ENCODE measurements around the gene FOXD2. TPM values are rescaled to one million over a fixed set of nuclear protein-coding genes. Genes with fewer than 3 reads are reported as not detected.

FOXD2 gene
- total and polyA plus RNA-seq, 2 donors, result 0.05 to 0.16 TPM

DNA sequence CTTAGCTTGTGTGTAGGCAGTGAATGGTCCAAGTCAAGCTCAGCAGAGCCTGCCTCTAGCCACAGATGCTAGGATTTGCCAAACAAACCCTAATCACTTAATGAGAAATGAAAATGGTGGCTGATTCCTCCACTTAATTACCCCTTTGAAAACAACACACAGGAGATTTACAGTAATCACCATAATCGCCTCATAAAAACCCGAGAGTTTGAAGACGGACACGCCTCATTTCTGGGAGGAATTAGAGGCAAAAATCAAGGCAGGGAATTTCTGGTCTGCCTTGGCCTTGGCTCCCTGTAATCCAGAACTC lies 38.0 kb upstream of the FOXD2 start:
- Histone ChIP-seq H3K36me3 (ENCODE audit: control insufficient read depth in 2 of 2, insufficient read depth in 2 of 2, low read length in 1 of 2) (no peaks in the 10 kb centered on the region), H3K4me3 (ENCODE audit: low read length in 2 of 2) (no peak overlapping the region), H3K27ac (ENCODE audit: low read depth in 1 of 2, low read length in 1 of 2) (no peak overlapping the region), H3K27me3 (ENCODE audit: control insufficient read depth in 2 of 2, insufficient read depth in 1 of 2, low read length in 1 of 2) (peaks cover 0 to 22% of the 10 kb centered on the region in 2 donors), H3K9me3 (ENCODE audit: control insufficient read depth in 2 of 2, insufficient read depth in 1 of 2, low read length in 1 of 2) (no peaks in the 10 kb centered on the region), H3K4me1 (ENCODE audit: control insufficient read depth in 2 of 2, insufficient read depth in 2 of 2, low read length in 2 of 2) (no peaks in the 10 kb centered on the region)
- 95% methylated on average over 4 of the region's 4 CpGs for WGBS
- DNase-seq (ENCODE audit: low read depth in 6 of 9, low spot score in 9 of 9), result no peak

DNA sequence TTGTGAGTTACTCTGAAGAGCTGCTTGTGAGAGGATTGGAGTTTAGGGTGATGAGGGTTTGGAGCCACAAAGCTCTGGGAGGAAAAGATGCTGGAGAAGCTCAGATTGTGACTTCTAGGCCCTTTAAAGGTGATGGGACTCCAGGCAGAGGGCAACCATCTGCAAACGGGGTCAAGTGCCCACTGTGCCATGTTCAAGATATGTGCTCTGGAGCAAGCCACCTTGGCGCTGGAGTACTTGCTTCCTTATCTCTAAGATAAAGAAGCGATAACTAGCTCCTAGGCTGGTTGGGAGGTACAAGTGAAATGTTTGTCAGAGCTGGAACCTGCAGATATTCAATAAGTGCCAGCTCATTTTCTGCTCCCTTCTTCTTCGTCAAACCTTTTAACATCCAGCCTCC lies 36.1 kb upstream of the FOXD2 start:
- no peak for DNase-seq (ENCODE audit: low read depth in 6 of 9, low spot score in 9 of 9)
- Histone ChIP-seq H3K4me3 (ENCODE audit: low read length in 2 of 2) (no peak overlapping the region), H3K9me3 (ENCODE audit: control insufficient read depth in 2 of 2, insufficient read depth in 1 of 2, low read length in 1 of 2) (no peaks in the 10 kb centered on the region), H3K4me1 (ENCODE audit: control insufficient read depth in 2 of 2, insufficient read depth in 2 of 2, low read length in 2 of 2) (no peaks in the 10 kb centered on the region), H3K36me3 (ENCODE audit: control insufficient read depth in 2 of 2, insufficient read depth in 2 of 2, low read length in 1 of 2) (no peaks in the 10 kb centered on the region), H3K27me3 (ENCODE audit: control insufficient read depth in 2 of 2, insufficient read depth in 1 of 2, low read length in 1 of 2) (peaks cover 3 to 27% of the 10 kb centered on the region in 2 donors), H3K27ac (ENCODE audit: low read depth in 1 of 2, low read length in 1 of 2) (no peak overlapping the region)
- WGBS, result 96% methylated on average over 4 of the region's 4 CpGs

DNA sequence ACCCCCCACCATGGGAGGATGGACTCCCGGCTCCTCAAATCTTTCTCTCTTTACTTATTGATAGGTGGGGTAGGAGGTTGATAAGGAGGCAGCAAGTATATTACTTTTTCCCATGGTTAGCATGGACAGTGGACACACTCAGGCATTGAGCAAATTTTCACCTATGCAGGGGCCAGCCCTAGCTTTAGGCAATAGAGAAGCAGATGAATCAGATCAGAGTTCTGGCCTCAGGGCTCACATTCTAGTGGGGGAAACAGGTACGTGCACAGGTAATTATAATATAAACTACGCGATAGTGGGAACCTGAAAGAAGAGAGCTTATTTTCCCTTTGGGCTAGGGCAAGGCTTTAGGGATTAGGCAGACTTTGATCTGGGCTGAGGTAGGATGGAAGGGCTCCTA lies 35.3 kb upstream of the FOXD2 start:
- no peaks in the 10 kb centered on the region for H3K9me3 ChIP-seq (ENCODE audit: control insufficient read depth in 2 of 2, insufficient read depth in 1 of 2, low read length in 1 of 2)
- H3K4me3 ChIP-seq (ENCODE audit: low read length in 2 of 2), result no peak overlapping the region
- no peaks in the 10 kb centered on the region for H3K4me1 ChIP-seq (ENCODE audit: control insufficient read depth in 2 of 2, insufficient read depth in 2 of 2, low read length in 2 of 2)
- no peak overlapping the region for H3K27ac ChIP-seq (ENCODE audit: low read depth in 1 of 2, low read length in 1 of 2)
- H3K27me3 ChIP-seq (ENCODE audit: control insufficient read depth in 2 of 2, insufficient read depth in 1 of 2, low read length in 1 of 2), result peaks cover 3 to 23% of the 10 kb centered on the region in 2 donors
- no peaks in the 10 kb centered on the region for H3K36me3 ChIP-seq (ENCODE audit: control insufficient read depth in 2 of 2, insufficient read depth in 2 of 2, low read length in 1 of 2)
- DNase-seq (ENCODE audit: low read depth in 6 of 9, low spot score in 9 of 9), result no peak
- 96% methylated on average over 4 of the region's 4 CpGs for WGBS

DNA sequence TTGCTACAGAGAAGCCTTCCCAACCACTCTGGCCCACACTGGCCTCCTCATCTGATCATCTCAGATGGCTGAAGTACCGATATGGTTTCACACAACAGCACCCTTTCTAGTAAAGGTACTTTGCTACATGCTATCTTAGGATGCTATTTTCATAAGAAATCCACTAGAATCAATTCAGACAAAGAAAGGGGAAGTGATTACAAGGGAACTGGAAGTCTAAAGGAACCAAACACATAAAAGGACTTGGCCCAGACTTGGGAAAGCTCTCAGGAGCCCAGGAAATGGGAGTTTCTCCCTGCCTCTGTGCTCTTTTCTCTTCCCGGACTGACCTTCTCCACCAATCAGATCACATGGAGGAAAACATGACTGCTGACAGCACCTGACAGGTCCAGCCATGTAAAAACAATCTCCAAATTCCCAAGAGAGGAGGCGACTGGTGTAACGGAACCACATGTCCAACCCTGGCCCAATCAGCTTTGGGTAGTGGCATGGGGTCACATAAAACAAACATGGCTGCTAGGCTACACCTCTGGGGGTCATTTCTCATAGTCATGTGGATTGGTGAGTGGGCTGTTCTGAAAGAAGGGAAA lies 34.4 kb upstream of the FOXD2 start:
- no peak overlapping the region for H3K27ac ChIP-seq (ENCODE audit: low read depth in 1 of 2, low read length in 1 of 2)
- 97% methylated on average over 4 of the region's 4 CpGs for WGBS
- no peak overlapping the region for H3K4me3 ChIP-seq (ENCODE audit: low read length in 2 of 2)
- no peak for DNase-seq (ENCODE audit: low read depth in 6 of 9, low spot score in 9 of 9)
- H3K9me3 ChIP-seq (ENCODE audit: control insufficient read depth in 2 of 2, insufficient read depth in 1 of 2, low read length in 1 of 2), result no peaks in the 10 kb centered on the region
- no peaks in the 10 kb centered on the region for H3K36me3 ChIP-seq (ENCODE audit: control insufficient read depth in 2 of 2, insufficient read depth in 2 of 2, low read length in 1 of 2)
- H3K27me3 ChIP-seq (ENCODE audit: control insufficient read depth in 2 of 2, insufficient read depth in 1 of 2, low read length in 1 of 2), result peaks cover 3 to 23% of the 10 kb centered on the region in 2 donors
- no peaks in the 10 kb centered on the region for H3K4me1 ChIP-seq (ENCODE audit: control insufficient read depth in 2 of 2, insufficient read depth in 2 of 2, low read length in 2 of 2)

DNA sequence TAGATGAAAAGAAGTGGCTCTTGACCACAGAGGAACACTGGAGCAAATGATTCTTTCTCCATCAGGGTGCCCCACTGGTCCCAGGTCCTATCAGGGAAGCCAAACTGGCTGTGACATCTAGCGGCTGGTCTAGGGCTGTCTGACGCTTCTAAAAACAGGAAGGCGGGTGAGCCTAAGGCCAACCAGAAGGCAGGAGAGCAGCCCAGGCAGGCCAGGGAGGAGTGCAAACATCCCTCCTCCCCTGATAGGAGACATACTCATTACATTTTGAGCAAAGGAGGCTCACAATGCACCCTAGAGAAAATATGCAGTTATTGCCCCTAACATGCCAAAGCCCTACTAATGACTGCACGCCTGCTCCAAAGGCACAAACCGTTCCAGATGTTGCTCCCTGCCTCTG lies 32.1 kb upstream of the FOXD2 start:
- 86% methylated on average over 5 of the region's 5 CpGs for WGBS
- Histone ChIP-seq H3K36me3 (ENCODE audit: control insufficient read depth in 2 of 2, insufficient read depth in 2 of 2, low read length in 1 of 2) (no peaks in the 10 kb centered on the region), H3K9me3 (ENCODE audit: control insufficient read depth in 2 of 2, insufficient read depth in 1 of 2, low read length in 1 of 2) (no peaks in the 10 kb centered on the region), H3K27ac (ENCODE audit: low read depth in 1 of 2, low read length in 1 of 2) (no peak overlapping the region), H3K27me3 (ENCODE audit: control insufficient read depth in 2 of 2, insufficient read depth in 1 of 2, low read length in 1 of 2) (peaks cover 3 to 29% of the 10 kb centered on the region in 2 donors), H3K4me3 (ENCODE audit: low read length in 2 of 2) (no peak overlapping the region), H3K4me1 (ENCODE audit: control insufficient read depth in 2 of 2, insufficient read depth in 2 of 2, low read length in 2 of 2) (no peaks in the 10 kb centered on the region)
- DNase-seq (ENCODE audit: low read depth in 6 of 9, low spot score in 9 of 9), result no peak

DNA sequence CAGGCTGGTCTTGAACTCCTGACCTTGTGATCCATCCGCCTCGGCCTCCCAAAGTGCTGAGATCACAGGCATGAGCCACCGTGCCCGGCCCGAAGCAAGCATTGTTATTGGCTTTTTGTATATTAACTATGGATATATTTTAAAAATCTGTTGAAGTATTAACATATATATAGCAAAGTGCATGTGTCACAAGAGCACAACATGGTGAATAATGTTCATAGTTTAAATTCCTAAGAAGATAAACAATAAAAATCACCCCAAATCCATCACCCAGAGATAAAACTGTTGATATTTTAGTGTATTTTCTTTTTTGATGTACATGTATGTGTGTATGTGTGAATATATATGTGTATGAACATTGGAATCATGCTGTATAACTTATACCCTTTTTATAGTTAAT lies 30.9 kb upstream of the FOXD2 start:
- Histone ChIP-seq H3K27ac (ENCODE audit: low read depth in 1 of 2, low read length in 1 of 2) (no peak overlapping the region), H3K27me3 (ENCODE audit: control insufficient read depth in 2 of 2, insufficient read depth in 1 of 2, low read length in 1 of 2) (peaks cover 3 to 33% of the 10 kb centered on the region in 2 donors), H3K4me1 (ENCODE audit: control insufficient read depth in 2 of 2, insufficient read depth in 2 of 2, low read length in 2 of 2) (no peaks in the 10 kb centered on the region), H3K4me3 (ENCODE audit: low read length in 2 of 2) (no peak overlapping the region), H3K9me3 (ENCODE audit: control insufficient read depth in 2 of 2, insufficient read depth in 1 of 2, low read length in 1 of 2) (no peaks in the 10 kb centered on the region), H3K36me3 (ENCODE audit: control insufficient read depth in 2 of 2, insufficient read depth in 2 of 2, low read length in 1 of 2) (no peaks in the 10 kb centered on the region)
- no peak for DNase-seq (ENCODE audit: low read depth in 6 of 9, low spot score in 9 of 9)
- WGBS, result 98% methylated on average over 5 of the region's 5 CpGs

DNA sequence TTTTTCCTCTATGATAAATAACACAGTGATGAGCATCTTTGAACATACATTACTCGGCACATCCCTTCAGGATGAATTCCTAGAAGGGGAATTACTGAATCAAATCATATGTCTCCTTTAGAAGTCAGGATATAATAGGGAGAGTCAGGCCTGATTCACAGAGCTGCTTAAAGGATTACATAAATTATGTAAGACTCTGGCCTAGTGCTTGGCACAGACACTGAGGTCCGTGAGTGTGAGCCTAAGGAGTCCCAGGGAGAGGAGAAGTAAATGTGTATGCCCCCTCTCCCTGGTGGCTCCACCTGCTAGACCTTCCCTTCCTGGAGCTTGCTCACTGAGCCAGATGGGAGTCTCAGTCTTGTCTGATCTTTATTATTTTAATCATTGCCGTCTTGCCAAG lies 30.4 kb upstream of the FOXD2 start:
- DNase-seq (ENCODE audit: low read depth in 6 of 9, low spot score in 9 of 9), result no peak
- 95% methylated on average over 3 of the region's 3 CpGs for WGBS
- Histone ChIP-seq H3K27ac (ENCODE audit: low read depth in 1 of 2, low read length in 1 of 2) (no peak overlapping the region), H3K9me3 (ENCODE audit: control insufficient read depth in 2 of 2, insufficient read depth in 1 of 2, low read length in 1 of 2) (no peaks in the 10 kb centered on the region), H3K36me3 (ENCODE audit: control insufficient read depth in 2 of 2, insufficient read depth in 2 of 2, low read length in 1 of 2) (no peaks in the 10 kb centered on the region), H3K4me1 (ENCODE audit: control insufficient read depth in 2 of 2, insufficient read depth in 2 of 2, low read length in 2 of 2) (no peaks in the 10 kb centered on the region), H3K27me3 (ENCODE audit: control insufficient read depth in 2 of 2, insufficient read depth in 1 of 2, low read length in 1 of 2) (peaks cover 3 to 37% of the 10 kb centered on the region in 2 donors), H3K4me3 (ENCODE audit: low read length in 2 of 2) (no peak overlapping the region)

DNA sequence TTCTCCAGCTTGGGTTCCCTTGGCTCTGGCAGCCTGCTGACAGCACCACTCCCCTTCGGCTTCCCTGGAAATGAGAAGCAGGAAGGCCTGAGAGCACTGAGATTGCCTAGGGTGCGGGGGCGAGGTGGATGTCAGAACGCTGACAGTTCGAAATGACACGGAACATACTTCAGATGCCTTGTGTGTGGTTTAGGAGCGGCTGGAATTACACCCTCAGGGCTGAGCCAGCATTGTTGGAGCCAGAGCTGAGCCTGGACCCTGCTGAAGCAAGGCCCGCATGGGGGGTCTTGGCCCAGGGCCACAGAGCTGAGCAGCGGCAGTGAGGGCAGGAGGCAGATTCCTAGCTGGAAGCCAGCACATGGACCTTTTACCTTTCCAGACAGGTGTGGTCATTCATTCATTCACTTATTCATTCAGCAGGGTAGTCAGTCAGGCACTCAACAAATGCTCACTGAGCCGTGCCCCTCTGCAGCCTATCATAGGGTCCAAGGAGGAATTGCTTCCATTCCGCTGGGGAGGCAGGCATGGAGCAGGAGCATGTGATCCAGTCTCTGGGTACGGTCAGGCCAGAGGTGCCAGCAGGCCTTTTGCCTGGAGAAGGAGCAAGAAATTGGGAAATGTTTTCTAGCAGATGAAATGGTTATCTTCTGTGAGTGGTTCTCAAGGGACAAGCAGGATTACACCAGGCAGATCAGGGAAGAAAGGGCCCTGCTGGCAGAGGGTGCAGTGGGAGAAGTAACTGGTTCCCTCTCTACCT lies 28.4 kb upstream of the FOXD2 start:
- no peaks in the 10 kb centered on the region for H3K4me1 ChIP-seq (ENCODE audit: control insufficient read depth in 2 of 2, insufficient read depth in 2 of 2, low read length in 2 of 2)
- no peak overlapping the region for H3K27ac ChIP-seq (ENCODE audit: low read depth in 1 of 2, low read length in 1 of 2)
- no peaks in the 10 kb centered on the region for H3K36me3 ChIP-seq (ENCODE audit: control insufficient read depth in 2 of 2, insufficient read depth in 2 of 2, low read length in 1 of 2)
- WGBS, result 95% methylated on average over 12 of the region's 12 CpGs
- no peaks in the 10 kb centered on the region for H3K9me3 ChIP-seq (ENCODE audit: control insufficient read depth in 2 of 2, insufficient read depth in 1 of 2, low read length in 1 of 2)
- no peak for DNase-seq (ENCODE audit: low read depth in 6 of 9, low spot score in 9 of 9)
- peaks cover 8 to 50% of the 10 kb centered on the region in 2 donors for H3K27me3 ChIP-seq (ENCODE audit: control insufficient read depth in 2 of 2, insufficient read depth in 1 of 2, low read length in 1 of 2)
- no peak overlapping the region for H3K4me3 ChIP-seq (ENCODE audit: low read length in 2 of 2)

DNA sequence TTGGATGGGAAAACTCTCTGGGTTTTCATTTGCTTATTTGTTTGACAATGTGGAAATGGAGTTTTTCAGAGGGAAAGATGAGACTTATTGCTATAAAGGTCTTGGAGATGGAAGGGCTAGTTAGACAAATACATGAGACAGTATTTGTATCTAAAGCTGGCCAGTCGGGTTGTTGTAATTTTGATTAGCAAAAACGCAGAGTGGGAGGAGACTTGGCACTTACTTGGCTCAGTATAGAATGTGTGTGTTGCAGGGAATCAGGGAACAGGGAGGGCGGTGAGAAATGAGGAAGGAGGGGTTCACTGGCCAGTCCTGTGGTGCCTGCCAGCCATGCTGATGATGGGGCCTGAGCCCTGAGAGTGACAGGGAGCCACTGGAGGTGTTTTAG lies 27.8 kb upstream of the FOXD2 start:
- no peaks in the 10 kb centered on the region for H3K36me3 ChIP-seq (ENCODE audit: control insufficient read depth in 2 of 2, insufficient read depth in 2 of 2, low read length in 1 of 2)
- no peak overlapping the region for H3K27ac ChIP-seq (ENCODE audit: low read depth in 1 of 2, low read length in 1 of 2)
- no peaks in the 10 kb centered on the region for H3K4me1 ChIP-seq (ENCODE audit: control insufficient read depth in 2 of 2, insufficient read depth in 2 of 2, low read length in 2 of 2)
- WGBS, result 86% methylated on average over 3 of the region's 3 CpGs
- H3K9me3 ChIP-seq (ENCODE audit: control insufficient read depth in 2 of 2, insufficient read depth in 1 of 2, low read length in 1 of 2), result no peaks in the 10 kb centered on the region
- H3K4me3 ChIP-seq (ENCODE audit: low read length in 2 of 2), result no peak overlapping the region
- peaks cover 10 to 56% of the 10 kb centered on the region in 2 donors for H3K27me3 ChIP-seq (ENCODE audit: control insufficient read depth in 2 of 2, insufficient read depth in 1 of 2, low read length in 1 of 2)
- no peak for DNase-seq (ENCODE audit: low read depth in 6 of 9, low spot score in 9 of 9)

Data from thymus (tissue), 11 donors.